ENCODE results near the gene TFCP2. TPM values are rescaled to one million over a fixed set of nuclear protein-coding genes. Genes with fewer than 3 reads are reported as not detected.
A peak's percentile ranks its signal among the peaks of the same experiment; 100 is the strongest.

Gene TFCP2
- total RNA-seq, 2 donors from 2014 or later = 26.0 to 28.4 TPM

DNA sequence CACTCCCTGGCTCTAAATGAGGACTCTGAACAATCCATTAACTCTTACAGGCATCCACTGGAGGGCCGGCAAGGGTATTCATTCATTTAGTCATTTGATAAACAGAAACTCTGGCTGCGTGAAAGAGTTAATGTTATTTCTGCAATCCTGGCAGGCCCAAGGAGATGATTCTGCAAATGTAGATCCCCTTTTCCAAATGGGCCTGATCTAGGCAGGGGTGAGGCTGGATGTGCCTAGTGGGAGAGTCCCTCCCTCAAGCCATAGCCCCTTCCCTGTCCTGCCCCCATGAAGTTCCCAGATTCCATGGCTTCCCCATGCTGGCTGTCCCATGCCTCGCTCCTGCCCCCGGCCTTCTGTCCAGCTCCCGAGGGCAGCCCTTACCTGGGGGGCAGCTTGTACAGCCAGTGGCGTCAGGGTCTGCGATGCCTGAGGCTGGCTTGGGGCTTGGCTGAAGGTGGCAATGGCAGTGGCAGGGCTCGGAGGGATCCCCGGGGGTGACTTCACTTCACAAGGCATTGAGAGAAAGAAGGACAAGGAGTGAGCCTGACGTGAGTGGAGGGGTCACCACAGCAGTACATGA is 26.5 kb upstream of the TFCP2 start:
- intact Hi-C loops (cut with DNase I, micrococcal nuclease) = no loop called here
- ATAC-seq (no peak), DNase-seq (no peak)

DNA sequence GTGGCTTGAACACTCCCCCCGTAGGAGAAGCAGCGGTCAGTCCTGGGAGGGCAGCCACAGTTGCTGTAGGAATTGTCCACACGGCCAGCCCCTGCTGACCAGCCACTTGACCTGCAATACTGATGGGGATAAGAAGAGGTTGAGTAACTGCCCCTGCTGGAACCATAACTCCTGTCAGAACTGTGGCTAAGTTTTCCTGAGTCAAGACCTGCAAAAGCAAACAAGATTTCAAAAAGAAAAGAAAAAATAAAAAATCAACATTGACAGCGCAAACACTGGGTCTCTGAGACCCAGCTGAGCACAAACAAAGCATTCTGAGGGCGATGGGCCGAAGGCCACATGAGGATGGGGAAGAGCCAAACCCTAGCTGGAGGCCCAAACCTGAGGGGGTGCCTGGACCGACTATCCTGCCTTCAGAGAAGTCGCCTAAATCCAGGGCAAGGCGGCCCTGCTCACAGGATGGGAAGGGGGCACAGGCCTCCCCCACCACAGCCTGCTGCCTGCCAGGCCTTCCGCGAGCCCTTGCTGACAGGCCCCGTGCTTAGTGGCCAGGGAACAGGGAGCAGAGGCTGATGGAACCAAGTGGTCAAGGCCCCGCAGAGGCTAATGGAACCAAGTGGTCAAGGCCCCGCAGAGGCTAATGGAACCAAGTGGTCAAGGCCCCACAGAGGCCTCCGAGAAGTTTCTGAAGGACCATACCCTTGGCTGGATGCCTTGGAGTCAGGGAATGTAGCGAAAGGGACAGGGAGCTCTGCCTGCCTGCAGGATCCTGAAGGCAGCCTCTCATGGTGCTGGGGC is 25.8 kb upstream of the TFCP2 start:
- DNase-seq = no peak
- intact Hi-C loops (cut with DNase I, micrococcal nuclease) = no loop called here
- no peak for ATAC-seq

DNA sequence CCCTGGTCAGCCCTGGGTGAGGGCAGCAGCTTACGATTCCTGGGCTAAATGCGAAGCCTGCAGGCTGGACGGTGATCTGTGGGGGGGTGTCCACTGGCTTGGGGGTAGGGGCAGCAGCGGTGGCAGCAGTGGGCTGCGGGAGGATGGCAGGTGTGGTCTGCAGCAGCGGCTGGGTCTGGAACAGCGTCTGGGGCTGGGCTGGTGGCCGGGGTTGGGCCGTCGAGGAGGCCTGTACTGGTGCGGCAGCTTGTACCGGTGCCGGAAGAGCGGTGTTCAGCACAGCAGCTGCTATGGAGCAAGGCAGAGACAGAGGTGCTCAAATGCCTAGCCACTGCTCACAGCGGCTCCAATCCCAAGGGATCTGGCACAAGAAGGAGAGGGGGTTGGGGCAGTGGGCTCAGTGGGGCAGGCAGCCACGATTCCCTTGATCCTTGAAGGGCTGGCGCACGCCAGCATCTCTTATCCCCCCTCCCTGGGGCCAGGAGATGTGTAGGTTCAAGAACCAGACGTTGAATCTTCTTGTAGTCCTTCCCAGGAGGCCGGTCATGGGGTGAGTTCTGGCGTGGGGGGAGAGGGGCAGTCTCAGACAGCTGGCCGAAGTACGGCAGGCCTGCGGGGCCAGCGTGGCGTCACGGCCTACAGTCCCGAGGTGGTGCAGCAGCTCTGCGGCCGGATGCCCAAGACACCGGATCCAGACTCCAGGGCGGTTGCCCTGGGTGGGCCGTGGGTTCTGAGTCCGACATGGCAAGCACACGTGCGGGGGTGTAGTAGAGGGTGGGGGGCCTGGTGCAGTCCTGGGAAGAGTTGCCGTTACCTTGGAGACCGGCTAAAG is 25.0 kb upstream of the TFCP2 start:
- DNase-seq = no peak
- no peak for ATAC-seq
- intact Hi-C loops (cut with DNase I, micrococcal nuclease) = no loop called here

DNA sequence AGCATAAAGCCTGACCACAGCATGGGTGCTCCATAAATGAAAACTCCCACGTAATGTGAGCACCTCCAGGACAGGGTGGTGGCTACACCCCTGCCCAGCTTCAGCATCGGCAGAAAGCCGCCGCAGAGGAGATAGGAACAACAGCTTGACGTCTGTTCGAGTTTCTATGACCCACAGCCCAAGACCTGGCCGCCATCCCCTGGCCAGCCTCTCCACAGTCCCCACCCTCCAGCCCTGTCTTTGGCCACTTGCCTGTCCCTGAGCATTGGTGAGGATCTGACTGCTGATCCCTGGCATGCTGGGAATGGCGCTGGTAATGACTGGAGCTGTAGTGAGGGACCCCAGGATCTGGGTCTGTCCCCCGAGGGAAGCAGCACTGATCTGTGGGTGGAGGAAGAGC is 23.6 kb upstream of the TFCP2 start:
- ATAC-seq (no peak), DNase-seq (no peak)

DNA sequence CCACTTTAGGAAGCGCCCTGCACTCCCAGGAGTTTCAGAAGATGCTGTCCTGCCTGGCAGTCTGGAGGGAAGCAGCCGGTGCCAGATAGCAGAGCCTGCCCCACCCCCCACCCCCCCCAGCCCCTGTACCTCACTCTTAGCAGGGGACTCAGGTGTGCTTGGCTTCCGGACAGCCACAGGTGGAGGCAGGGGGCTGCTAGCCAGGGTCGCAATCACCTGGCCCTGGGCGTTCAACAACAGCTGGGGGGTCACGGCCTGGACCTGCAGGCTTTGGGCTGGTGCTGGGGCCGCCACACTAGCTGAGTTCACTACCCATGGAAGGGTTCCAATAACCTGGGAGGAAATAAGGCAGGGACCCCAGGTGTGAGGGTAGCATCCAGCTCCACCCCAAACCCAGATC is 22.9 kb upstream of the TFCP2 start:
- DNase-seq (no peak), ATAC-seq (no peak)
- intact Hi-C loops (cut with DNase I, micrococcal nuclease) = no loop called here

More for the DNA sequence above, 23.6 kb upstream of the TFCP2 start:
- intact Hi-C loops (cut with DNase I, micrococcal nuclease) = no loop called here

DNA sequence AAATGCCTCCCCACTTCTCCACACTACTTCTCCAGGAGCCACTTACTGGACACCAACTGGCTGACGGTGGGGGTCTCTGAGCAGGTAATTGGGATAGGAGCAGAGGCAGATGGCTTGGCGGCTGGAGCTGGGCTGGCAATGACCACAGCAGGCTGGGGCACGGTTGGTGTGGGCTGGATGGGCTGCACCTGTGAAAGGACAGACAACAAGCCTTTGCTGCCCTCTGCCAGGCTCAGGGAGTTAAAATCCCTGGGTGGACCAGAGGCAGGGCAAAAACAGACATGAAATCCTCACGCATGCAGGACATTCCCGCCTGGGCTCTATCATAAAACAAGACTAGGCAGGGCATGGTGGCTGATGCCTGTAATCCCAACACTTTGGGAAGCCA is 19.3 kb upstream of the TFCP2 start:
- no peak for ATAC-seq
- intact Hi-C loops (cut with DNase I, micrococcal nuclease) = no loop called here

DNA sequence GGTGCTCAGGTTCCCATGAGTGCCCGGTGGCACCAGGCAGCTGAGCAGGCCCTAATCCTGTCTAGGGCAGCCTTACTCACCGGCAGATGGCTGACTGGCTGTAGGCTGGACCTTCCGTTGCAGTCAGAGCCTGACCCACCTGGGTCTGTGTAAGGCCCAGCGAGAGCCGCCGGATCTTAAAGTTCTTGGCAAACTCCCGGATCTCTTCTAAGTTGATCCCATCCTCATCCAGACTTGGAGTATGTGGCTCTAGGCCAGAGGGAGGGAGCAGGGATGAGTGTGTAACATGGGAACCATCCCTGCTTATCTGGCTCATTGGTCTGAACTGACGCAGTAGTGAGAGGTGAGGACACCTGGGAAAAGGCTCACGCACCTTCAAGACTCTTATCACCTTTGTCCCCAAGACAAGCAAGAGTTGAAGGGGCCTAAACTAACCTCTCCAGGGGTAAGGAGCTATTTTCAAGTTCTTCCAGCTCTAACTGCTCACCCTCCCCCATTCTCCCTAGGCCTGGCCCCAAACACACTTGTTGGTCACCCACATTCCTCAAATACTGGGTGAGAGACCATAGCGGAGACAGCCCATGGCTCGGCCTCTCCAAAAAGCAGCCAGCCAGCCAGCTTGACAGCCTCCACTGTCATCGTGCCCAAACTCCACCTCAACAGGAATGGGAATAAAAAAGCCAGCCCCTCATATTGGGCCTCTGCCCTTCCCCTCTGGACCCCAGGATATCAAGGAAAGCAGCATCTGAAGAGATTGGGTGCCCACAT is 18.8 kb upstream of the TFCP2 start:
- ATAC-seq (no peak), DNase-seq (no peak)
- intact Hi-C loops (cut with DNase I, micrococcal nuclease) = no loop called here

More for the DNA sequence above, 19.3 kb upstream of the TFCP2 start:
- DNase-seq = no peak

DNA sequence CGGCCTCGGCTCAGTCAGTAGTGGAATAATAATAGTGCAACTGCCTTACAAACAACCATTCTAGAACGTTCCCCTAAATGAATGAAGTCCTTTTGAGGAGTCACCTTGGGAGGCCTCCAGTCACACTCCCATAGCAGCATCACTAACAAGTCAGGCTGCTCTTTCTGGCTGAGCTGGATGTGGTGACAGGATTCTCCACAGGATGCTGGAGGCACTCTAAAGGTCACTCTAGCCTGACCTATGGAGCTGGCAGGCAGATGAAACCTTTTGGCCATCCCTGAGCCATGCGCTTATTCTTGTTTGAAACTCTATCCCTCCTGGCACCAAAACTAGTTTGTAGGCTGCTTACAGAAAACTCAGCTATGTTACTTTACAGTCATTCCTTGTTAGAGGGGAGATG is 17.9 kb upstream of the TFCP2 start:
- DNase-seq (no peak), ATAC-seq (no peak)
- intact Hi-C loops (cut with DNase I, micrococcal nuclease) = no loop called here

DNA sequence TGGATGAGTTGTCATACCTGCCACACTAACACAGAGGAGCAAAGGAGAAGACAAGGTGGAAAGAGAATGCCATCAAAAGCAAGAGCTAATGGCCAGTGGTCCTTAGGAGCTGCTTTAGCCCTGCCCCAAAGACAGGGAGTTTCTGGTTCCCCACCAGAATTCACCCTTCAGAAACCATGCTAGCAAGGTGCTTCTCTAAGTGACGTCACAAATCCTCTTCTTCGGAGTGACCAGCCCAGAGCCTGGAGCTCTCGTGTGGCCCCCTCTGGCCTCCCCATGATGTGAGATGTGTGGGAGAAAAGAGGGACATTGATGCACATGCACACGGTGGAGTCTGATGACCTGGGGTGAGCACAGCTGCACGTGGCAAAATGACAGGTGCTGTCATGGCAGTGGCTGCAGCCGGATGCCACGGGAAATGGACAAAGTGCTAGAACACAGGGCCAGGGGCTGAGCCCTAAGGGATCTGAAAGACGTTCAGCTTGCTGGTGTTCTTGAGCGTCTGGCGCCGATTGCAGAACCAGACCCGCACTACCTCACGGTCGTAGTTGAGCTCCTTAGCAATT is 16.9 kb upstream of the TFCP2 start:
- intact Hi-C loops (cut with DNase I, micrococcal nuclease) = no loop called here
- DNase-seq (no peak), ATAC-seq (no peak)

DNA sequence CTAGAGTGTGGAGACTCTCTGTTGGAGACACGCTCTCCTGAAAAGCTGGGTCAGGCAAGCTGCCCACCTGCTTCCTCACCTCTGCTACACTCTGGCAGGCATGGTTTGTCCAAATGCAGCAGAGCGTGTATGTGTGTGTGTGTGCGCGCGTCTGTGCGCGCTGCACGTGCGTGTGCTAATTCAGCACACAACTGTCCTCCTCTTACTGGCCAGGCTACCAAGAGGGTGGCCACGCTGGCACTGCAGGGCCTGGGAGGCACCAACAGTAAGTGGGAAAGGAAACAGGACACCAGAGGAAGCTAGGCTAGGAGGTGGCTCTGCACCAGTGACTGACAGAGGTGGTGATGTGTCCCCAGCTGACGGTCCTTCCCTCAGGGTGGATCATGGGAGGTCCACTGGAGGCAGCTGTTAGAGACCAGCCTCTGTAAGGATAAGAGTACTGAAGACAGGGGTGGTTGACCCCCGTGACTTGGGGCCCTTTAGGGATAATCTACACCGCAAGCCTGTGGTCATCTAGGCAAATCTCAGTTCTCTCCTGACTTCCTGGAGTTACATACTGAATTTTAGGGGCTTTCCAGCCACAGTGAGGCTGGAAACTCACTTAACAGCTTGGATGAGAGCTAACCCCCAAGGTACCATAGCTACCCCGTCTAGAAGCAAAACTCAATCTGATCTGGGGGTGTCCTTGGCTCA is 15.6 kb upstream of the TFCP2 start:
- ATAC-seq = no peak

DNA sequence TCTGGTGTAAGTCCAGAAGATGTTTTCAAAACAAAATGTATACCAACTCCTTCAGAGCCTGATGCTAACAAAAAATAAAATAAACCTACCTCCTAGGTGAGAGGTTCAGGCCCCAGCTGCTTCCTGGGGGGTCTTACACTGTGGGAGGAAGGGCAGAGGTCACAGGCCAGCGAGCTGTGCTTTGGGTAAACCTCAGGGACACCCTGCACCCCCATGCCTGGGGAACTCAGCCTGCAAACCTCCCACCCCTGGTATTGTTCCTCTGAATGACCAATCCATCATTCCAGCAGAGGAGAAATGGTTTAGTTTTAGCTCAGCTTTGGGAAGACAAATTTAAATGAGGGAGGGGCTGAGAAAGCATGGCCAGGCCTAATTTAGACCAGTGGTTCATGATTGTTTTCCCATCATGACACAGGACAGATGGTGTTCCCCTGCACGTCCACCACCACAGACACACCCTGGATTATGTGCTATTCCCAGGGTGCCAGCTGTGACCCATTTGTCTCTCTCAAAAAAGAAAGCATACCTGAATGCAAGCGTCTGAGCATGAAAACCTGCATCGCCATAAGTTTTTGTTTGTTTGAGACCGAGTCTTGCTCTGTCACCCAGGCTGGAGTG is 14.5 kb upstream of the TFCP2 start:
- DNase-seq (no peak), ATAC-seq (peak; percentile 28)
- intact Hi-C loops (cut with DNase I, micrococcal nuclease) = no loop called here

More for the DNA sequence above, 15.6 kb upstream of the TFCP2 start:
- intact Hi-C loops (cut with DNase I, micrococcal nuclease) = no loop called here
- no peak for DNase-seq

DNA sequence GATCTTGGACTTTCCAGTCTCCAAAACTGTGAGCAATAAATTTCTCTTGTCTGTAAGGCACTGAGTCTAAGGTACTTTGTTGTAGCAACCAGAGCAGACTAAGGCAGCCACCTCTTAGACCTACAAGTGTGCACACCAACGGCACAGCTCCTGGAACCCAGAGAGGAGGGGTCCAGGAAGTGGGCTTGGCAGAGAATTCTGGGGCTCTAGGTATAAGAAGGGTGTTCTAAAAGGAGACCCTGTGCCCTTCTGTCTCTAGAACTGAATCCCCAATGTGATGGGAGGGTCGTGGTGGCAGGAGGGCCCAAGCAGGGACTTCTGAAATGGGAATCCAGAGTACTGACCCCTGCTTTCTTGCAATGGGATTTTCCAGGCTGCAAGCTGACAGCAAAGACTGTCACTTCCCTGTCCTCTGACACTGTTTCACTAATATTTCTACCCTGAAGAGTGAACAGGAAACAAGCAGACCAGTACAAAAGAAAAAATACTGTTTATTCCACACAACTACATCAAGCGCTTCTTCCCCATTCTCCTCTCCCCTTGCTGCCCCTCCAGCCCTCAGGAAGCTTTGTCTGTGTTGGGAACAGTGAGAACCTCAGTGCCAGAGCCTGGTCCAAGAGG is 13.6 kb upstream of the TFCP2 start:
- intact Hi-C loops (cut with DNase I, micrococcal nuclease) = no loop called here
- DNase-seq (no peak), ATAC-seq (no peak)

DNA sequence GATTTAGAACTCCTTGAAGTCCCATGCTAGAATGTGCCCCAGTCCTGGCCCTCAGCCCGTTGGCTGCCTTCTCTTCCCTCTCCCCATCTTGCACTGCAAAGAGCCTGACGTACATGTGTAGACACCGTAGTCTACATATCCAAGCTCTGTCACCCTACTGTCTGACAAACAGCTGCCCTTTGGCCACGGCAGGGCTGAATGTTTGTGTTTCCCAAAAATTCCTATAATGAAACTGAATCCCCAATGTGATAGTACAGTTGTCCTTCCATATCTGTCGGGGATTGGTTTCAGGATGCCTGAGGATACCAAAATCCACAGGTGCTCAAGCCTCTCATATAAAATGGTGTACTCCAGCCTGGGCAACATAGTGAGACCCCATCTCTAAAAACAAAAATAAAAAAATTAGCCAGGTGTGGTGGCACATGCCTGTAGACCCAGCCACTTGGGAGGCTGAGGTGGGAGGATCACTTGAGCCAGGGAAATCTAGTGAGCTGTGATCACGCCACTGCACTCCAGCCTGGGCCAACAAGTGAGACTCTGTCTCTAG is 12.3 kb upstream of the TFCP2 start:
- intact Hi-C loops (cut with DNase I, micrococcal nuclease) = no loop called here
- DNase-seq (no peak), ATAC-seq (no peak)

DNA sequence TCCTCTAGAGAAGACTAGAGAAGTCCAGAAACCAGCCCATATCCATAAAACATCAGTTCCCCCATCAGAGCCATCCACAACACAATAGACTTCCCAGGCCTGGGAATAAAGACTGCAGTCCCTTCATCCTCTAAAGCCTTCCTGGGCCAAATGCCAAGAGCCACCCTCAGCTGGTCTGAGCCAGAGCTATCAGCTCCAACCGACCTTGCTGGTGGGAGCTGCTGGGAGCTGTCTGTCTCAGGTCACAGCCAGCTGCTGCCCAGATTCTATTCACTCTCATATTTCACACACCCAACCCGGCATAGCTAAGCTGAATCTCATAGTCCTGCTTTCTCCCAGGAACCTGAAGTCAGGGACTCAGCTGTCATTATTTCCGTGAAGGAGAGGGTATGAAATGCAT is 10.9 kb upstream of the TFCP2 start:
- DNase-seq = peak; percentile 53 to 66
- peak; percentile 78 for ATAC-seq
- intact Hi-C loops (cut with DNase I, micrococcal nuclease) = no loop called here

DNA sequence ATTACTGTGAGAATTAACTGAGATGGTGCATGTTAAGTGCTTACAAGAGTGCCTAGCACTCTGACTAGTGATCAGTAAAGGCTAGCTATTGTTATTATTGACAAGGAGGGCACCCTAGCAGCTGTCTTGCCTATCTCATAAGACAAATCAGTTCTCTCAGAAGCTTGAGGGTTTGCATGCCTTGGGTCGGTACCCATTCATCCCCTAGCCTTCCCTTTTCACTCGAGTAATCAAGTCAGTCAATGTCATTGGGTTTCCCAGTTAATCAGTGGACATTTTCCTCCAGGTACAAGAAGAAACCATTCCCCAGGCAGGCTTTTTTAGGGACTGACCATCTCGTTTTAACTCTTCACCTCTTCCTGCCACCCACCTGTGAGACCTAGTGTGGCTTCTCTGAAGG is 10.4 kb upstream of the TFCP2 start:
- DNase-seq = no peak
- intact Hi-C loops (cut with DNase I, micrococcal nuclease) = no loop called here
- ATAC-seq = no peak

DNA sequence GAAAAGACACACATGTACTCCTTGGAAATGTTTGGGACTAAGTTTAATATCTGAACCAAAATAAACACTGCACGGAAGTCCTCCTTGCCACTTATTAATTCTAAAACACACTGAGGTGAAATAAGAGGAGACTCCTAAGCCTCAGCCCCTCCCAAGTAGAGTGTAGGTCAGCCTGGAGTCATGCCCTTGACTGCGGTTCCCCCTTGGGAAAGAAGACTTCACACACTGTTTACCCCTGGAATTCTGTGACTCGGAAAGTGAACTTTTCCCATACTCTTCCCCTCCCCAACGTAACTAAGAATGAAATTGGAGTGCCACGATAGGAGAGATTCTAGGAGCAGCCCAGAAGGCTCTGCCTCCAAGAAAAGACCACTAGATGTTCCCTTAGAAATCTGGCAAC is 8.6 kb upstream of the TFCP2 start:
- DNase-seq = no peak
- intact Hi-C loops (cut with DNase I, micrococcal nuclease) = no loop called here
- no peak for ATAC-seq

DNA sequence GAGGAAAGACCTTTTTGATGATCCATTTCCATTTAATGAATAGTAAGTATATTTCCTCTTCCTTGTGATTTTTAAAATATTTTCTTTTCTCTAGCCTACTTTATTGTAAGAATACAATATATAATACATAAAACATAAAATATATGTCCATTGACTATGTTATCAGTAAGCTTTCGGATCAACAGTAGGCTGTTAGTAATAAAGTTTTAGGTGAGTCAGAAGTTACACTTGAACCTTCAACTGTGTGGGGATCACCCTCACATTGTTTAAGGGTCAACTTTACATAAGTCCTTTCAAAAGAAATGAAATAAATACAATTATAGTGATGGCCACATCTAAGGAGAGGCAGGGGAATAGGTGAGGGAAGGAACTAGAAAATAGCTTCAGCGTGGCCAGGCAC is 5.0 kb upstream of the TFCP2 start:
- intact Hi-C loops (cut with DNase I, micrococcal nuclease) = no loop called here
- no peak for DNase-seq
- no peak for ATAC-seq
